Stomach smooth muscle (tissue), 2 donors: ENCODE measurements around the gene PASK.
"Not testable (repeated sequence)": the region's sequence is repeated elsewhere in the genome, so short reads cannot be mapped to it uniquely, and the experiment has no call there.

Source experiments
- H3K27ac ChIP-seq: one replicate; pipeline ENCODE4 v1.7.0; 2013; ENCODE audit warnings: mild to moderate bottlenecking, low read length, inconsistent platforms
- H3K27me3 ChIP-seq, 2 donors: one replicate each; pipeline ENCODE4 v1.7.0; 2013; ENCODE audit warnings: low read length in 2 of 2; ENCODE audit not compliant: insufficient read depth in 2 of 2, control insufficient read depth in 1 of 2
- H3K36me3 ChIP-seq, 2 donors: one replicate each; pipeline ENCODE4 v1.7.0; 2013; ENCODE audit warnings: low read length in 2 of 2; ENCODE audit not compliant: control insufficient read depth in 2 of 2, insufficient read depth in 2 of 2
- H3K4me1 ChIP-seq: one replicate; pipeline ENCODE4 v1.7.0; 2013; ENCODE audit warnings: low read length; ENCODE audit not compliant: control insufficient read depth, insufficient read depth
- H3K4me3 ChIP-seq, 2 donors: one replicate each; pipeline ENCODE4 v1.7.0; 2013; ENCODE audit warnings: low read length in 2 of 2
- H3K9ac ChIP-seq, 2 donors: one replicate each; pipeline ENCODE4 v1.7.0; 2013; ENCODE audit warnings: low read length in 2 of 2, mild to moderate bottlenecking in 1 of 2
- H3K9me3 ChIP-seq, 2 donors: one replicate each; pipeline ENCODE4 v1.7.0; 2013; ENCODE audit warnings: low read length in 2 of 2; ENCODE audit not compliant: control insufficient read depth in 2 of 2
- donor health status: healthy.
- donor health status: Pancreatic carcinoma.

PASK gene

DNA sequence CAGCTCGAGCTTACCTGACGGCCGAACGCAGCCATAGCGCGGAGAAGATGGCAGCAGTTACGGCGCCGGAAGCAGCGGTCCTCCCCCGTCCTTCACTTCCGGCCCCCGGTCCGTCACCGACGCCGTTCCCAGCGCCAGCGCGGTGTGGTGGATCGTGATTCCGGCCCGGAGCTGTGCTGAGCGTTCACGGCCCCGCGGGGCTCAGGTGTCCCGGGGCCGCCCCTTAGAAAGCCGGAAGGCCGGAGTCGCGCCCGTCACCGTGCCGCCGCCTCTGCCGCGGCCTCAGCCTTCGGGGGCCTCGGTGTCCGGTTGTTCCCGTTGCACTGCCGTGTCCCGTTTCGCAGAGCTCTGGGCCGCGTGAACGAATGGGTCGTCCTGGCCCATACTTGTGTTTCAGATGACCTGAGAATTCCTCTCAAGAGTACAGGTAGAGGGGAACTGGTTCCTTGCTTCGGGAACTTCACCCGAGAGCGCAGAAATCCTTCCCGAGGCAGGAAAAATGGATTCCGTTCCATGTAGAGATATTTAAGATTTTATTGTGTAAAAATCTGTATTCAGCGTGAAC lies 47.0 kb downstream of the PASK start, which contains the start of gene MTERF4:
Gene MTERF4, minus strand, starts transcription at position 49 of the 565 bp plus-strand sequence. Its CDS starts 14 bp downstream, at position 35.
- Histone ChIP-seq H3K27me3 (no peaks in the 10 kb centered on the region), H3K9ac (peak within 1 kb of the TSS; percentile 77 to 95), H3K4me3 (peak within 1 kb of the TSS; percentile 58 to 93), H3K36me3 (peaks cover under 1 to 11% of the 10 kb centered on the region in 2 donors), H3K9me3 (no peaks in the 10 kb centered on the region), H3K27ac (peak within 1 kb of the TSS; percentile 76), H3K4me1 (peaks cover 21% of the 10 kb centered on the region)

DNA sequence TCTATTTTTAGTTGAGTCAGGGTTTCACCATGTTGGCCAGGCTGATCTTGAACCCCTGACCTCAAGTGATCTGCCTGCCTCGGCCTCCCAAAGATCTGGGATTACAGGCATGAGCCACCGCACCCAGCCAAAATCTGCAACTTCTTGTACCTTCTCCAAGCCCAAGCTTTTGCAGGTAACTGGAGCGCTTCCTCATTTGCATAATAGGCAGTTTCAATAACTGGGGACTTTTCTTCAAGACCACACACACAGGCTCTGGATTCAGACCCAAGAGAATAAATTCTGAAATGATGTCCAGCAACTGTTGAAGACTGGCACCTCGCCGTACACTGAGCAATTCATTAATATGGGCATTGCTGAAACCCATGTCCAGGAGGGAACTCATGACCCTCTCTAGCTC lies 50.0 kb downstream of the PASK start:
- Histone ChIP-seq H3K27me3 (no peaks in the 10 kb centered on the region), H3K4me1 (peaks cover 21% of the 10 kb centered on the region), H3K36me3 (peaks cover 19 to 31% of the 10 kb centered on the region in 2 donors), H3K9me3 (no peaks in the 10 kb centered on the region), H3K27ac (no peak overlapping the region), H3K4me3 (no peak overlapping the region), H3K9ac (no peak overlapping the region)

DNA sequence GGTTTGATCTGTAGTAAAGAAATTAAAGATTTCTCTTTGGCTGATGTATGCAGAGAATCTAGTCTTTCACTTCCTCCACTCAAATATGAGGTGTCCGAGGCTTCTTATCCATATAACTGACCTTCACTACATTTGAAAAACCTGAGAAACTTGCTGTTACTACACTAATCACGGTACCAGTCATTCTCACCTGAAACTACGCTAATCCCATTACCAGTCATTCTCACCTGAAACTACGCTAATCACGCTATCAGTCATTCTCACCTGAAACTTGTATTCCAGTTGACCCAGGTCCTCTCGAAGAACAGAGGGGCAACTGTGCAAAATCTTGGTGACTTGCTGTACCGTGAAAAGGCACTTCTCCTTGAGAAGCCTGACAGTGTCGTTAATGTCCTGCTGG lies 52.3 kb downstream of the PASK start:
- Histone ChIP-seq H3K4me3 (no peak overlapping the region), H3K27me3 (no peaks in the 10 kb centered on the region), H3K27ac (no peak overlapping the region), H3K36me3 (peaks cover 38 to 49% of the 10 kb centered on the region in 2 donors), H3K9ac (no peak overlapping the region), H3K9me3 (no peaks in the 10 kb centered on the region), H3K4me1 (peaks cover 14% of the 10 kb centered on the region)

DNA sequence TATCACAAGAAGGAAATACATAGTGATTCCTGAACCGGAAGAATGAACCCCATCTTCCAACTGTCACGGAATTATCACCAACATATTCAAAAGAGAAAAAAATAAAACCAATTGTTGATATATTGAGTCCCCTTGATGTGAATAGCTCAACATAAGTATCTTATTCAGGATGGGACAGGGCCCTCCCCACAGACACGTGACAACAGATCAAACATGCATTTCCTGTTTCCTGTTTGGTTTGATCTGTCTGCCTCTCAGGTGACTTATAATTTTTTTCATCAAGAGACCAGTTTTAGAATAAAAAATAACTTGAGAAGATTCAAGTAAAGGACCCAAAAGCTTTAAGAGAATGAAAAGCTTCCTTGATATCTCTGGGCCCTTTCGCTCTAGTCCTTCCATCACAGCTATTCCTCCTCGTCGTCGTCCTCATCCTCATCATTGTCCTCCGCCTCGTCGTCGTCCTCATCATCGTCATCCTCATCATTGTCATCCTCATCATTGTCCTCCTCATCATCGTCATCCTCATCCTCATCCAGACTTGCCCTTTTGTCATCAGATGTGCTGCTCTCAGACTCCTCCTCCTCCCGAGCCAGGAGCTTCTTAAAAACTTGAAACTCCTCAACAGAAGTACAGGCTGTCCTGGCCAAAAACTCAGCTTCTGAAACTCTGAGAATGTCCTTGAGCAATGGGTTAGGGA lies 53.5 kb downstream of the PASK start:
- Histone ChIP-seq H3K27me3 (no peaks in the 10 kb centered on the region), H3K9ac (no peak overlapping the region), H3K4me3 (no peak overlapping the region), H3K4me1 (peaks cover 5% of the 10 kb centered on the region), H3K36me3 (peaks cover 47 to 58% of the 10 kb centered on the region in 2 donors), H3K27ac (no peak overlapping the region), H3K9me3 (no peaks in the 10 kb centered on the region)

DNA sequence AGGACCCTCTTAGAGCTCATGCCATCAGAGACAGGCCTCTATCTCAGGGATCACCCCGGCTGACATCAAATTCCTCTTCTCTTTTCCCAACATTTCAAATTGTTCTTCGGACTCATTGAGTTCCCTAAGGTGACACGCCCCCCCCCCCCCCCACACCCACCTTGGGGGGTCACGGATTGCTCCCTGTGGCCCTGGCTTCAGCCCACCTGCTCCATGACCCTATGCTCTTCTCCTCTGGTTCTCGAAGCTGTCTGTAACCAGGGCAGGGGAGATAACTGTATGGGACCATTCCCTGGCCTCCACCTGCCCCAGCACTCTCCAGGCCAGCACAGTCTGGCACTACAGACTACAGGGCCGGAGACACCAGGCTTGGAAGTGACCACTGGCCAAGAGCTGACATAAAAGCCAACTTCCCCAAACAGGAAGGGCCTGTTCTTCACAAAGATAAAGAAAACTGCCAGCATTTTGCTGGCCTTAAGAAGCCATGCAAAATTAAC lies 54.3 kb downstream of the PASK start:
- peaks cover 47 to 60% of the 10 kb centered on the region in 2 donors for H3K36me3 ChIP-seq

DNA sequence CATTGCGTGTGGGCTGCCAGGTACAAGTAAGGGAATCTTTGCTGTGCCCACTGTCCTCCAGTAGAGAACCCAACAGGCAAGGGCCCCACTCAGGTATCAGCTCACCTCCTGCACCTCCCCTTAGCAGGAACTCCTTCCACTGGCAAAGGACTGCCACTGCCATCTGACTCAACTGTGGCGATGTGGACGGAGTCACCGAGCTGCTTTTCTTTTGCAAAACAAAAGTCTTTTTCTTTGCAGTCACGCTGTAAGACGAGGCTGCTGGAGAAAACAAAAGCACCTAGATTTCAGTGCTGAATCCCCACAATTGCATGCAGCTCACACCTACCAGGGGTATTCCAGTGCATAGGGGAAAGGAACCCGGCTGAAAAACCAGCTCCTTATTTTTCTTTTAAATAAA lies 55.1 kb downstream of the PASK start:
- peaks cover 53 to 63% of the 10 kb centered on the region in 2 donors for H3K36me3 ChIP-seq
- H3K27ac ChIP-seq = no peak overlapping the region
- no peak overlapping the region for H3K4me3 ChIP-seq
- H3K9me3 ChIP-seq = no peaks in the 10 kb centered on the region
- no peaks in the 10 kb centered on the region for H3K4me1 ChIP-seq
- no peaks in the 10 kb centered on the region for H3K27me3 ChIP-seq
- no peak overlapping the region for H3K9ac ChIP-seq

More for the DNA sequence above, 54.3 kb downstream of the PASK start:
- Histone ChIP-seq H3K27me3 (no peaks in the 10 kb centered on the region), H3K9me3 (no peaks in the 10 kb centered on the region), H3K4me1 (peaks cover 4% of the 10 kb centered on the region), H3K4me3 (no peak overlapping the region), H3K9ac (no peak overlapping the region), H3K27ac (no peak overlapping the region)

DNA sequence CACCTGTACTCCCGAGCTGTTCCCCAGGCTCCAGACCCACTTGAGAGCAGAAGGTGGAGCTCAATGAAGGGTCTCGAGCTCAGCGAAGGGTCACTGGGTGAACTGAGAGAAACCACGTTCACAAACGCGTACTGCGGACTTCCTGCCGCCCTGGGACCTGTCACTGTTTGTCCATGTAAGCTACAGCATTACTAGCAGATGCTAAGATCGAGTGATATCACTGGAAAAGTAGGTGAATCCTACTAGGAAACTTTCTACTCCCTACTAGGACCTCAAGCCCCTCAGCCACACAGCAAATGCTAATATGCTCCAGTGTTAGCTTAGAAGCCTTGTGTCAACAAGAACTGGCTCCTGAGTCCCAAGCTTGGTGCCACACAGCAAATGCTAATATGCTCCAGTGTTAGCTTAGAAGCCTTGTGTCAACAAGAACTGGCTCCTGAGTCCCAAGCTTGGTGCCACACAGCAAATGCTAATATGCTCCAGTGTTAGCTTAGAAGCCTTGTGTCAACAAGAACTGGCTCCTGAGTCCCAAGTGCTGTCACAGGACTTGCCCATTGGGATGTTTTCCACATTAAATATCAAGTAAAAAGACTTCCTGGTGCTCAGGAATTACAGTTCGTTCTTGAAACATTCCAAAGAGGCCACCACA lies 56.0 kb downstream of the PASK start:
- H3K9ac ChIP-seq, H3K27me3 ChIP-seq, H3K9me3 ChIP-seq, H3K4me1 ChIP-seq, H3K4me3 ChIP-seq, H3K27ac ChIP-seq: not testable (repeated sequence)
- peaks cover 60 to 69% of the 10 kb centered on the region in 2 donors for H3K36me3 ChIP-seq

DNA sequence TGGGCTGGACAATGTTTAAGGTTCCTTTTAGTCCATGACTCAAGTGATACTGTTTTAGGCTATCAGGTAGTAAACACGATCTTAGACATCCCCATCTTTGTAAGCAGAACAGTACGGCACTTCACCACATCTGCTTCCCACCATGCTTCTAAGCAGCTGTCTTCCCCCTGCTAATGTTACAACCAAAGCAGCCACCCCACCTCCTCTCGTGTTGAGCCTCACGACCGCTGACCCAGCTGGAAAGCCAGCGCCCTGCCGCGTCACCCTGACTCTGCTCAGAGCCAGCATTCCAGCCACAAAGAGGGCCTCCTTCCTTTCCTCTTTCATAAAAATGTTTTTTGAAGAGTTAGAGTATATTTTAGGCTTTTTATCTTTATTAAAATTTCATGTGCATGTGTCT lies 56.6 kb downstream of the PASK start:
- H3K4me1 ChIP-seq = no peaks in the 10 kb centered on the region
- H3K36me3 ChIP-seq = peaks cover 66 to 73% of the 10 kb centered on the region in 2 donors
- H3K9me3 ChIP-seq = no peaks in the 10 kb centered on the region
- H3K27me3 ChIP-seq = no peaks in the 10 kb centered on the region
- H3K4me3 ChIP-seq = no peak overlapping the region
- H3K27ac ChIP-seq = no peak overlapping the region
- no peak overlapping the region for H3K9ac ChIP-seq

DNA sequence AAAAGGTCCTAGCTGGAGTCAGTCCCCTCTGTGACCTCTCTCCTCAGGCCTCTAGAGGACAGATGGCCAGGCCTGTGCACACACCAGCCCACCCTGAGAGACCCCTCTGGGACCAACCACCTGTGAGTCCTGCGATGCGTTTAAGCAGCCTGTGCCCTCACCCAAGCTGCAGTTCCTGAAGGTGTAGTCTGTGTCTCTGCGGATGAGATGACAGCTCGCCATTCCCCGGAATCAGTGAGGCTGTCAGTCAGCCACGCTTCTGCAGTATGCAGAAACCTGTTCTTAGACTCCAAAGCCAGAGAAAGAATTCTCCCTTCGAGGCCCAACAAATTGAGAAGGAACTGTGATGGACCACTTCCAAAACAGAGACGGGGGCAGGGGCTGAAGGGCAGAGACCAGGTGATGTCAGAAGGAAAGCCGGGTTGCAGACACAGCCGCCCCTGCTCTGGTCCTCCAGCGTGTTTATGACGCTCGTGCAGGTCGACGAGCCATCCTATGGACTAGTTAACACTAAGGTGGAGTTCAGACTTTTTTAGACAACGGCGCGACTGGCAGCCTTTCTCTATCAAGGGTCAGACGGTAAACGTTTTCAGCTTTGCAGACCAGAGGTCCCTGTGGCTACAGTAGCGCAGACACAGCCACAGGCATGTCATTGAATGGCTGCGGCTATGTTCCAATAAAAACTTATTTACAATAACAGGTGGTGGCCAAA lies 57.4 kb downstream of the PASK start:
- peaks cover 69 to 72% of the 10 kb centered on the region in 2 donors for H3K36me3 ChIP-seq
- H3K27me3 ChIP-seq = no peaks in the 10 kb centered on the region
- no peak overlapping the region for H3K4me3 ChIP-seq
- H3K9me3 ChIP-seq = no peaks in the 10 kb centered on the region
- H3K4me1 ChIP-seq = no peaks in the 10 kb centered on the region
- H3K9ac ChIP-seq = no peak overlapping the region
- H3K27ac ChIP-seq = no peak overlapping the region

DNA sequence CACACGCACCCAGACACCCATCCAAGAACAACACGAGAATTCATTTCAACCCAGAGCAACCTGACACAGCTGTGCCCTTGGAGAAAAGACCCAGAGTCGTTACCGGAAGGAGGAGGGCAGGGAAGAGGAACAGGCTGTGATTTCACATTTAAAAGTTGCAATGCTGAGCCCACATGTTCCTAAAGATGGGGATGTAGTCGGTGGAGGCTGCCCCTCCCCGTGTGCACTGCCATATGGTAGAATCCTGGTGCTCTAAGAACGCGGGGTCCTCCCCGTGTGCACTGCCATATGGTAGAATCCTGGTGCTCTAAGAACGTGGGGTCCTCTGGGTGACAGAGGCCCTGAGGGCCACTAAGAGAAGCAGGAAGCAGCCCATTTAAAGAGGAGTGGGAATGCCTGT lies 58.1 kb downstream of the PASK start:
- no peak overlapping the region for H3K9ac ChIP-seq
- H3K27ac ChIP-seq = no peak overlapping the region
- H3K27me3 ChIP-seq = no peaks in the 10 kb centered on the region
- H3K36me3 ChIP-seq = peaks cover 64 to 73% of the 10 kb centered on the region in 2 donors
- H3K4me3 ChIP-seq = no peak overlapping the region
- H3K4me1 ChIP-seq = no peaks in the 10 kb centered on the region
- no peaks in the 10 kb centered on the region for H3K9me3 ChIP-seq
